Loucy (cell line): ENCODE data around the gene POPDC3.

Source experiments
- CTCF ChIP-seq: fragments of 200-600 bp; sonication (generic); conservative IDR thresholded peaks from 2 replicates; pipeline ENCODE4 v1.5.1; 2014; ENCODE audit warnings: mild to moderate bottlenecking, antibody characterized with exemption, low read length
- EZH2phosphoT487 ChIP-seq: fragments of 200-600 bp; IDR thresholded peaks from 2 replicates; pipeline ENCODE4 v1.6.1; 2018; ENCODE audit warnings: antibody characterized with exemption, mild to moderate bottlenecking, moderate library complexity, borderline replicate concordance

DNA sequence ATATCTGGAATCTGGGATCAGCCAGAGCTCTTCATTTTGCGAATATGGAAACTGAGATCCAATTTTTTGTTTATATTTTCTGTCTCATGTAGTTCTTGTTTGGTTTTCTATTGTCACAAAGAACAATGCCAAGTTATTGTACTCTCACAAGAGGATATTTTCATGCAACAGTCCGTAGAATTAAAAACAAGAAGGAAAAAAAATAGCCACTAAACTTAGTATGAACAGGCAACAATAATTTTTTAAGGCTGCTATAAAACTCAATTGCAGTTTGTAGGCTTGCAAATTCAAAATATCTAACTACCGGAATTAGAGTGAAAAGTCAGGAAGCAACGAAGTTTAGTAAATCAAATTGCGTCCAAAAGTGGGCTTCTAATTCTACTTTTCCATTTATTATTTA is 1.2 kb downstream of the POPDC3 start:
- TF ChIP-seq CTCF (no peak), EZH2phosphoT487 (no peak)
